Measurements from ENCODE around the gene CATSPER3.
"Not testable (repeated sequence)": the region's sequence is repeated elsewhere in the genome, so short reads cannot be mapped to it uniquely, and the experiment has no call there.

Gene CATSPER3

DNA sequence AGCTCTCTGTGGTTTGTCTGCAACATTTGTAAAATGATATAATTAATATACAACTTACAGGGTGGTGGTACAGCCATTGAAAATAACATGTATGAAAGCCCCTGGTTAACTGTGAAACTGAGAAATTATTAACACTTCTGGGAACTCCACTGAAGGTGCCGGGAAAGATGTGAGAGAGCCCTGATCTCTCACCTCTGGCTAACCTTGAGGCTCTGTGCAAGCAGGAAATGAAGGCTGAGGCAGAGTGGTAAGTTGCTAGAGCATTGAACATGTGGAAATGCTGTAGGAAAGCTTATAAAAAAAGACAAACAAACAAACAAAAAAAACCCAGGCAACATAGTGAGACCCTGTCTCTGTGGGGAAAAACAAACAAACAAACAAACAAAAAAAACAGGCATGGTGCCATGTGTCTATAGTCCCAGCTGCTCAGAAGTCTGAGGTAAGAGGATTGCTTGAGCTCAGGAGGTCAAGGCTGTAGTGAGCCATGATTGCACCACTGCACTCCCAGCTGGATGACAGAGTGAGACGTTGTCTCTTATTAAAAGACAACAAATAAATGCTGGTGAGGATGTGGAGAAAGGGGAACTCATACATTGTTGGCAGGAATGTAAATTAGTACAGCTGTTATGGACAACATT is 7.5 kb downstream of the CATSPER3 start:
- no peak for DNase-seq (ENCODE audit: low spot score)

DNA sequence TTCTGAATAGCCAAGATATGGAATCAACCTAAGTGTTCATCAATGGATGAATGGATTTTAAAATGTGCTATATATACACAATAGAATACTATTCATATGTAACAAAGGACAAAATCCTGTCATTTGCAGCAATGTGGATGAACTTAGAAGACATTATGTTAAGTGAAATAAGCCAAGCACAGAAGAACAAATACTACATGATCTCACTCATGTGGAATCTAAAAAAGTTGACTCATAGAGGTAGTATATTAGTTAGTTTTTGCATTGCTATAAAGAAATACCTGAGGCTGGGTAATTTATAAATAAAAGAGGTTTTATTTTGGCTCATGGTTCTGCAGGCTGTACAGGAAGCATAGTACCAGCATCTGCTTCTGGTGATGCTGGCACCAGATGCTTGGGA is 8.1 kb downstream of the CATSPER3 start:
- DNase-seq (ENCODE audit: low spot score): no peak

DNA sequence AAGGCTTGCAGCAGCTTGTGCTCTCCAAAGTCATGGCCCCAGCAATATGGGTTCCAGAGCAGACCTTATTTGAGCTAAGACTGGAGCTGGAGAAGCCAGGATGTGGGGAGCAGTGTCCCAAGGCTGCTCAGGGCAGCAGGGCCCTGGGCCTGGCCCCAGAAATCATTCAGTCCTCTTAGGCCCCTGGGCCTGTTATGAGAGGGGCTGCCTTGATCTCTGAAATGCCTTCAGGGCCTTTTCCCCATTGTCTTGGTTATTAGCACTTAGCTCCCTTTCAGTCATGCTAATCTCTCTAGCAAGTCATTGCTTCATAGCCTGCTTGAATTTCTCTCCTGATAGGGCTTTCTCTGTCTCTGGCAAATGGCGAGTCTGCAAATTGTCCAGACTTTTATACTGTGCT is 9.1 kb downstream of the CATSPER3 start:
- no peak for DNase-seq (ENCODE audit: low spot score)

DNA sequence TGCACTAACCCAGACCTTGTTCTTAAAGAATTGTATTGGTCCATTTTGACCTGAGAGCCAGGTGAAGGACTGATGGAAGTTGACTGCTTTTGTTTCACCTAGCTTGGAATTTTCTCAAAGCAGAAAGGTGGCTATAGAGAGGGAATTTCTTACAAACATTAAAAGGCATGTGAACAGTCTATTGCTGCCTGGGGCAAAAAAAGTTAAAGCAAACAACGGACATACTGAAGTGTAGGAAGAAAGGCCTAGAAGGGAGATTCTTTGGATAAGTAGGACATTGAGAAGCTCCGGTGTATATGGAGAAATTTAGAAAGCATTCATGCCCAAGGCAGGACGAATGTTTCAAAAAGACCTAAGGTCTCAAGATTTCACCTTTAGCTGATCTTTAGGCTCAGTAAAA is 11.7 kb downstream of the CATSPER3 start:
- DNase-seq (ENCODE audit: low spot score): no peak

DNA sequence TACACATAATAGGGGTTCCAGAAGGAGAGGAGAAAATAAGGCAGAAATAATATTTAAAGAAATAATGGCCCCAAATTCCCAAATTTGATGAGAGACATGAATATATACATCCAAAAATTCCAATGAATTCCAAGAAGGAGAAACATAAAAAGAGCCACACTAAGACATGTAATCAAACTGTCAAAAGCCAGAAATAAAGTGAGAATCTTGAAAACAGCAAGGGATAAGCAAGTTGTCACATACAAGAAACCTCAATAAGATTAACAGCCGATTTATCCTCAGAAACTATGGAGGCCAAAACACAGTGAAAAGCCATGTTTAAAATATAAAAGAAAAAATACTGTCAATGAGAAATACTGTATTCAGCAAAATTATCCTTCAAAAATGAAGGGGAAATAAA is 14.5 kb downstream of the CATSPER3 start:
- DNase-seq (ENCODE audit: low spot score): no peak

DNA sequence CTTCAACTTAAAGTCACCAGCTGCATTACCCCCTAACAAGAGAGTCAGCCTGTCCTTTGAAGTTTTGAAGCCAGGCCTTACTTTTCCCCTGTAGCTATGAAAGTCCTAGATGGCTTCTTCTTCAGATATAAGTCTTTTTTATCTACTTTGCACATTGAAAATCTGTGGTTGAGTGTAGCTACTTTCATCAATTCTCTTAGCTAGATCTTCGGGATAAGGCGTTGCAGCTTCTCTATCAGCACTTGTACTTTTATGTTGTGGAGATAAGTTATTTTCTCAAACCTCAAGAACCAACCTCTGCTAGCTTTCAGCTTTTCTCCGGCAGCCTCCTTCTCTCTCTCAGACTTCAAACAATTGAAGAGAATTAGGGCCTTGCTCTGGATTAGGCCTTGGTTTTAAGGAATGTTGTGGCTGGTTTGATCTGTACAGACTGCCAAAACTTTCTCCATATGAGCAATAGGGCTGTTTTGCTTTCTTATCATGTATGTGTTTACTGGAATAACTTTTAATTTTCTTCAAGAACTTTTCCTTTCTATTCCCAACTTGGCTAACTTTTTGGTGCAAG is 21.6 kb downstream of the CATSPER3 start:
- DNase-seq (ENCODE audit: low spot score): no peak

DNA sequence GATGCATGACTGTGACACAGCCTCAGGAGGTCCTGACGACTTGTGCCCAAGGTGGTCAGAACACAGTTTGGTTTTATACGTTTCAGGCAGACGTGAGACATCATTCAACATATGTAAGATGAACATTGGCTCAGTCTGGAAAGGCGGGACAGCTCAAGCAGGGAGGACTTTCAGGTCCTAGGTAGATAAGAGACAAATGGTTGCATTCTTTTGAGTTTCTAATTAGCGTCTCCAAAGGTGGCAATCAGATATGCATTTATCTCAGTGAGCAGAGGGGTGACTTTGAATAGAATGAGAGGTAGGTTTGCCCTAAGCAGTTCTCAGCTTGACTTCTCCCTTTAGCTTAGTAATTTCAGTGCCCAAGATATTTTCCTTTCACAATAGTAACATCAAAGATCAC is 22.5 kb downstream of the CATSPER3 start:
- not testable (repeated sequence) for DNase-seq (ENCODE audit: low spot score)

DNA sequence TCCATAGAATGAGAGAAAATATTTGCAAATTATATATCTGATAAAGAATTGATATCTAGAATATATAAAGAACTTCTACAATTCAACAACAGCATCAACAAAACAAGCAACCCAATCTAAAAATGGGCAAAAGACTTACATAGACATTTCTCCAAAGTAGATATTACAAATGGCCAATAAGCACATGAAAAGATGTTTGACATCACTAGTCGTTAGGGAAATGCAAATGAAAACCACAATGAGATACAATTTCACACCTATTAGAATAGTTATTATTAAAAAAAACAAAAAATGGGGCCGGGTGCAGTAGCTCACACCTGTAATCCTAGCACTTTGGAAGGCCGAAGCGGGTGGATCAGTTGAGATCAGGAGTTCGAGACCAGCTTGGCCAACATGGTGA is 24.4 kb downstream of the CATSPER3 start:
- no peak for DNase-seq (ENCODE audit: low spot score)

DNA sequence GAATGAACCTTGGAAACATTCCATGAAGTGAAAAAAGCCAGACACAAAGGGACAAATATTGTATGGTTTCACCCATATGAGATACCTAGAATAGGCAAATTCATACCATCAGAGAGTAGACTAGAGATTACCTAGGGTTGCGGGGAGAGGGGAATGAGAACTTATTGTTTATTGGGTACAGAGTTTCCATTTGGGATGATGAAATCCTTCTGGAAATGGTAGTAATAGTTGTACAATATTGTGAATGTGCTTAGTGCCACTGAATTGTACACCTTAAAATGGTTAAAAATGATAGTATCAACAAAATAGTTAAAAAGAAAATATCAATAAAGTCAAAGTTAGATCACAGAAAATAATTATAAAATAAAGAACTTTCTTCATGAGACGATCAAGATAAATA is 25.5 kb downstream of the CATSPER3 start:
- DNase-seq (ENCODE audit: low spot score): no peak

DNA sequence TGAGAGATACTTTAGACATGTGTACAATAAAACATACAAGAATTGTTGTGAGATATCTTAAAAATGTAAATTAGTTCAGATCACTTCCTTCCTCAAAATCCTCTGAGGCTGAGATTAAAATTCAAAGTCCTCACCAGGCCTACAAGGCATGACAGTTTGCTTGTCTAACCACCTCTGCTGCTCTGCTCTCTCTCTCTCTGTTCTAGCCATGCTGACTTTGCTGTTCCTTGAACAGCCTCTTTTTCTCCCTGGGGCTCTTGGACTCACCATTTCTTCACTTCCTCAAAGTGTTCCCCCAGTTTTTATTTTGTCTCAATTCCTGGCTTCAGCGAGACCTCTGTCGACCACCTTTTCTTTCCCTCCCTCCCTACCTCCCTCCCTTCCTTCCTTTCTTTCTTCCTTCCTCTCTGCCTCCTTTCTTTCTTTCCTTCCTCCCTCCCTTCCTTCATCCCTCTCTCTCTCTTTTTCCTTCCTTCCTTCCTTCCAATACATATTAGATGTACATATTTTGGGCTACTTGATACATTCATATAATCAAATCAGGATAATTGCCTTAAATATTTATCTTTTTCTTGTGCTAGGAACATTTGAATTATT is 27.0 kb downstream of the CATSPER3 start:
- no peak for DNase-seq (ENCODE audit: low spot score)

DNA sequence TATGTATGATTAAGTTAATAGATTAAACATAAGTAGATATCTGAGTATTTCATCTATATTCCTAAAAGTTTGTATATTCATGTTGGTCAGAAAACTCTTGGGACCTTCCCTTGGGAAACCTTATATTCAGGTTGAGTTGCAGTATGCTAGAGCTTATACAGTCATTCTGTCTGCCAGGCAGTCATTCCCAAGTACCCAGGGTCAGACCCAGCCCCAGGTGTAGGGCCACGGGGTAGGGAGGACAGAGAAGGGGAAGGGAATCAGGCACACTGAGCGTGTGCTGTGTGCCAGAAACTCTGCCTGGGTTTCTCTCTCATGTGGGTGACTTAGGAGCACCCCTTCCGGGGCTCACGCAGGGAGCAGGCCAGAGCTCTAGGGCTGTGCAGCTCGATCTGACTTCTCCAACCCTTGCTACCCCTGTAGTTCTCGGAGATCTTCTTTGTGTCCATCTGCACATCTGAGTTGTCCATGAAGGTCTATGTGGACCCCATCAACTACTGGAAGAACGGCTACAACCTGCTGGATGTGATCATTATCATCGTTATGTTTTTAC is 28.2 kb downstream of the CATSPER3 start:
- no peak for DNase-seq (ENCODE audit: low spot score)

DNA sequence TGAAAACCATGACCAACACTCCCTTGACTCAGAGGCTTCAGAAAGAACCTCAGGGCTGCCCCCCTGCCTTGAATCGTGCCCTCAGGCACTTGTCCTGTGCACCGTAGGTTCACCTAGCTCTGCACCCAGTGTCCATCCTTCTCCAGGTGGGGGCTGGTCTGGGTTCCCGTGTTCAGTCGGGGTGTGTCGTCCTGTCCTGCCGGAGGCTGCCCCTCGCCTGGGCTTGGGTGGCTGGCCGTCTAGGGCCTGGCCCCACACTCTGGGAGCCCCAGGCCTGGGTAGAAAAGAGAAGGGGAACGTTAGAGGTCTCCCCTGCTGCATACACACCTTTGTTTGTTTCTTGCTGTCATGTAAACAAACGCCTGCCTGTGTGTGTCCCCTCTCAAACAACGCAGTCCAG is 29.3 kb downstream of the CATSPER3 start:
- DNase-seq (ENCODE audit: low spot score): peak; percentile 36

DNA sequence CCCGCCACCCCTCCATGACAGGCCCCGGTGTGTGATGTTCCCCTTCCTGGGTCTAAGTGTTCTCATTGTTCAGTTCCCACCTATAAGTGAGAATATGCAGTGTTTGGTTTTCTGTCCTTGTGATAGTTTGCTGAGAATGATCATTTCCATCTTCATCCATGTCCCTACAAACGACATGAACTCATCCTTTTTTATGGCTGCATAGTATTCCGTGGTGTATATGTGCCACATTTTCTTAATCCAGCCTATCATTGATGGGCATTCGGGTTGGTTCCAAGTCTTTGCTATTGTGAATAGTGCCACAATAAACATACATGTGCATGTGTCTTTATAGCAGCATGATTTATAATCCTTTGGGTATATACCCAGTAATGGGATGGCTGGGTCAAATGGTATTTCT is 30.4 kb downstream of the CATSPER3 start:
- not testable (repeated sequence) for DNase-seq (ENCODE audit: low spot score)

DNA sequence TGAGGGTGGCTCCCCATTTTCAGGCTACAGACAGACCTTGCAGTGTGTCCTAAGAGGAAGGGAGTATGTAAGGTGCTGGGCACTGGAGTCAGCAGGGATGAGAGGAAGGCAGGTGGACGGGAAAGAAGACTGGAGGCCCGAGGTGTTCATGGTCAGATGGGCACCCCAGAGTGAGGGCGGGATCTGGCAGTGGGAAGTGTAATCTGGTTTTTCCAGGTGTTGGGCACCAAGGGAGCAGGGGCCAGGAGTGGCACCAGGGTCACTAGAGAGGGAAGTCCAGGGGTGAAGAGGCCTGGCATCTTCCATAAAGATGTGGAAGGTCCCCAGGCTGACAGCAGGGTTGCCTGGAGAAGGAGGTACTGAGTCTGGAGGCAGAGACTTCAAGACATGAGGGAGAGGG is 36.7 kb downstream of the CATSPER3 start:
- DNase-seq (ENCODE audit: low spot score): no peak

DNA sequence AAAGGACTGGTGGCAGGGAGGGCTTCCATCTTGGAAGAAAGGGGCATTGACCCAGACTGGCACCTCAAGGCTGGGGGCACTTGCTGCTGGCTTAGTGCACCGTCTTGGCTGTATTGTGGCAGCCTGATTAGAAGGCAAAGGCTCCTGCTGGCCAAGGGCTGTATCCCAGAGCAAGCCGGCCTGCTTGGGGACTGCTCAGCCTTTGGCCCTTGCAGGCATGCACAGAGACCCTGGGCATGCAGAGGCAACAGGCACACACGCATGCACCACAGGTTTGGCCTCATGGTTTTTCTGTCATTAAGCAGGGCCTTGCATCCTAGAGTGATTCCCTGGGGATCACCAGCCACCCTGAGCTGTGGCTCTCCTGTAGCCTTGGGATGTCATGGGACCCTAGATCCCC is 37.4 kb downstream of the CATSPER3 start:
- DNase-seq (ENCODE audit: low spot score): no peak

DNA sequence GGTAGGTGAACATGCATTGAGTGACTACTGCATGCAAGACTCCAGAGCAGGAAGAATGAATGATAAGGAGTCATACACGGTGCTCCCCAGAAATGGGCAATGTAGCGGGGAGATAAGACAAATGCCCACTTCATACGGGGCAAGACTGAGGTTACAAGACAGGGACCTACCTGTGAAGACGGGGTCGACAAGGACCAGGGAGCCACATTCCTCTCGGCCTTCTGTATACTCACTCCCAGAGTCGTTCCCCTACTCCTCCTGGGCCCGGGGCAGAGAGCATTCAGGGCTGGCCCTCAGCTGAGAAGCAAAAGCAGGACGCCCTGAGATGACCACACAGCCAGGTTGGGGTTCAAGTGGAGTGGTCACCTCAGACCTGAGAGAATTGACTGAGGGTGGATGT is 39.6 kb downstream of the CATSPER3 start:
- no peak for DNase-seq (ENCODE audit: low spot score)

DNA sequence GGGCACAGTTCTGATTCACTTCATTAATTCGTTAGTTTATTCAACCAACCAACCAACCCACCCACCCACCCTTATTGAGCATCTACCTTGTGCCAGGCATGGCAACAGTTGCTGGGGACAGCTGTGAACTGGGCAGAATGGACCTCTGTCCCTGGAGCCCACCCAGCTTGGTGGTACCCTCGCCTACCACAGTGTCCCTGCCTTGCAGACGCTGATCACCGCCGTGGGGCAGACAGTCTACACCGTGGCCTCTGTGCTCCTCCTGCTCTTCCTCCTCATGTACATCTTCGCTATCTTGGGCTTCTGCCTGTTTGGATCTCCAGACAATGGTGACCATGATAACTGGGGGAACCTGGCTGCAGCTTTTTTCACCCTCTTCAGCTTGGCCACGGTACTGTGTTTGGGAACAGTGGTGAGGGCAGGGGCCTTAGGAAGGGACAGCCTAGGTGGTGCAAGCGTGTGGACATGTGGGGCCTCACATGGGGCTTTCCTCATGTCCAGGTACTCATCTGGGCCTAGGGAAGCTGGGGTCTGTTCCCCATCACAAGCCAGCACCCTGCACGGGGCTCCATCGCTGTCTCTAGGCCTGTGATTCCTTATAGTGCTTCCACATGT is 40.1 kb downstream of the CATSPER3 start:
- peak; percentile 33 for DNase-seq (ENCODE audit: low spot score)

DNA sequence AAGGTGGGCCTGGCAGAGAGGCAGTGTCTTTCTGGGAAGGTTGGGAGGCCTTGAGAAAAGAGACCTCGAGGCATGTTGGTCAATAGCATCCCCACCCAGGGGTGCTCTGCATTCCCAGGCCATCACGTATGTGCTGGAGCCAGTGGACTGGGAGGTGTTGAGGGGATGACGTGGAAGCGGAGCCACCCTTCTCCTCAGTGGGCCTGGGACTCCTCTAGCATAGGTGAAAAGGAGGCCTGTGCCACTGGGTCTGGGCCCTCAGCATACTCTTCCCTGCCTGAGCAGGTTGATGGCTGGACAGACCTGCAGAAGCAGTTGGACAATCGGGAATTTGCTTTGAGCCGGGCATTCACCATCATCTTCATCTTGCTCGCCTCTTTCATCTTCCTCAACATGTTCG is 40.8 kb downstream of the CATSPER3 start:
- no peak for DNase-seq (ENCODE audit: low spot score)

DNA sequence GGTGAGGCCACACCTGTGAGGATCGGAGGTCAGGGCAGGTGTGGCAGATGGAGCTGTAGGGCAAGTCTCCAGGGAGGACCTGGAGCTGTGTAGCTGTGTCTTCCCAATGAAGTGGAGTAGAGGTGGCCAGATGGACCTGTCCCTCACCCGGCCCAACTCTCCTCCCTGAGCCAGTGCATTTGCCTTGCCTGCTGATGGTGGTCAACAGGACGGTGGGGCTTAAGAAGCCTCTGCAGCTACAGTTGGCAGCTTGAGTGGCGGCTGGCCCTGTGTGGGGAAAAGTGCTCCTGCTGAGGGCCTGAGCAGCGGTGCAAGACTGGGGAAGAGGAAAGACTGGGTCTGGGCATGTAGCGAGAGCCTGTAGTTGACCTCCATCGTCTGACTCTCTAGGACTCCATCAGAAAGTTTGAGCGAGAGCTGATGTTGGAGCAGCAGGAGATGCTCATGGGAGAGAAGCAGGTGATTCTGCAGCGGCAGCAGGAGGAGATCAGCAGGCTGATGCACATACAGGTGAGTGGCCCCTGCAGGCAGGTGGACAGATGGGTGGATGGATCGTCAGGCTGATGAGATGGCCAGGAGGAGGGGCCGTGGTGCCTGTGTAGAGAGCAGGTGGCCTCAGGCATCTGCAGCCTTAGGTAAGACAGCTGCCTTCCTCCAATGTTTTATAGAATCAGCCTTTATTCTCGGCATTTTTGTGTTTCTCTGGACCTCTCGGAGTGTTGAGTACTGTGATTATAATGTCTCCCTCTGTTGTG is 41.5 kb downstream of the CATSPER3 start:
- peak; percentile 44 for DNase-seq (ENCODE audit: low spot score)

DNA sequence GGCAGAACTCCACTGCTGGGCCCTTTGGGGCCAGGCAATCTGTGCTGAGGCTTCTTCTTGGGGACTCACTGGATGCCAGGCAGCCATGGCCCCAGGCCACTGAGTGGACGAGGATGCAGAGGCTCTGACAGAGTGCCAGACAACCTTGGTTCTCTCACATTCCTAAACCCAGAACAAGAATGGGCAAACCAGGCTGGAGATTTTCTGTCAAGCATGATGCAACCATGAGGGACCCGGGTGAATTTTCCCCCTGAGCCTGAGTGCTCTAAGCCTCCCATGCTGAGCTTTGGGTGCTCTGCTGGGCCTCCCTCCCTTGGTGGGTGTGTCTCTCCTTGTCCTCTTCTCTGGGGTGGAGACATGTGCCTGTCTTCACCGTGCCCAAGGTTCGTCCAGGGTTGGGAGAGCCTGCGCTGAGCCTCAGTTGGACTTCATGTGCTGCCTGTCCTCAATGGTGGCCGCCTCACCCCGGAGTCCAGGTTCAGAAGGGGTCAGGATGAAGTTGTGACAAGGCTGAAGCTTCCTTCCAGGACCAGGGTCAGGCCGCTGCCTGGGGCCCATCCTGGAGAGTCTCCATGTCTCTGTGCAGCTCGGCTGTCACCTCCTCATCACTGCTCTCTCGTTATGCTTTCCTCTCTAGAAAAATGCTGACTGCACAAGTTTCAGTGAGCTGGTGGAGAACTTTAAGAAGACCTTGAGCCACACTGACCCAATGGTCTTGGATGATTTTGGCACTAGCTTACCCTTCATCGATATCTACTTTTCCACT is 42.2 kb downstream of the CATSPER3 start:
- DNase-seq (ENCODE audit: low spot score): peak; percentile 39

DNA sequence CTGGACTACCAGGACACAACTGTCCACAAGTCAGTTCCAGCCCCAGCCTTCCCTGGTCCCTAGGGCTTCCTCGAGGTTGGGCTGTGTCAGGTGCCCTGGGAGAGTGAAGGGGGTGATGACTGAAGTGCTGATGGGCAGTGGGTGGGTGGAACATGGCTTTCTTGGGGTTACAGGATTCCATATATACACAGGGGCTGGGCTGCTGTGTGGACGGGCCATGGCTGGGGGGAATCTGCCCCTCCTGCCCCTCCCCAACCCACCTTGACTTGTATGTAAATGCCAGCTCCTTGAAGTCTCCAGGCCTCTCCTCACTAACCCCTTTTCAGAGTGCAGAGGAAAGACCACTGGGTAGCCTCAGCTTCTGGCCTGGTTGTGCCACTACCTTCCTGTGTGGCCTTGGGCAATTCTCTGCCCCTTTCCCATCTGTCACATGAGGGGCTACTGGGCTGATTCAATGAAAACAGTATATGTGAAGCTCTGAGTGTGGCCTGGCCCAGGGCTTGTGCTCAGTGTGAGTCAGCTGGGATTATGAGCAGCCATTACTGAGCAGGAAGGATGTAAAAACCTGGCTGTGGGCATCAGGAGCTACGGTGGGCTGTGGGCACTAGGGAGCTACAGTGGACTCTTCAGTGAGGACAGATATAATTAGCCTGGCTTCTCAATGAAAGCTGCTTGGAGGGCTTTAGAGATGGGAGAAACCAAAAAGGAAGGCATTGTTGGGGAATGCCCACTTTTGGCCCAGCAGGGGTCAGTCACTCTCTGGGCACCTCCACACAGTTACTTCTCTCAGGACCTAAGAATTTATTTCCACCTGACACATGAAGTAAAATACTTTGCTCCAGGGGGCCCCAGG is 43.0 kb downstream of the CATSPER3 start:
- no peak for DNase-seq (ENCODE audit: low spot score)
